Stimulated activated CD8-positive, alpha-beta memory T cell treated with anti-CD3 and anti-CD28 coated beads, Interleukin-12 subunit alpha, Interleukin-12 subunit beta, amount 100 ng/mL, for 4 hours (primary cell): ENCODE results near the gene PGR.
"Not testable (repeated sequence)": the region's sequence is repeated elsewhere in the genome, so short reads cannot be mapped to it uniquely, and the experiment has no call there.

ENCODE experiments used
- DNase-seq: peaks from one replicate; pipeline ENCODE4 v3.0.0-alpha.2; 2020; ENCODE audit warnings: low read depth

The PGR gene

GRCh38 chr11:101063706-101064105 lies 65.9 kb downstream of the PGR start:
- DNase-seq: no peak

GRCh38 chr11:101061606-101062005 lies 68.0 kb downstream of the PGR start:
- DNase-seq: no peak

GRCh38 chr11:101059331-101059730 lies 70.3 kb downstream of the PGR start:
- DNase-seq: no peak

- no peak for DNase-seq
These were observed 76.1 kb downstream of the PGR start for GRCh38 chr11:101053492-101053891.

- no peak for DNase-seq
These were observed 77.9 kb downstream of the PGR start for GRCh38 chr11:101051677-101052076.

GRCh38 chr11:101049813-101050212 lies 79.8 kb downstream of the PGR start:
- DNase-seq: no peak

- no peak for DNase-seq
These were observed 80.5 kb downstream of the PGR start for GRCh38 chr11:101049123-101049522.

- DNase-seq: no peak
These were observed 81.1 kb downstream of the PGR start for GRCh38 chr11:101048479-101048878.

- no peak for DNase-seq
These were observed 82.7 kb downstream of the PGR start for GRCh38 chr11:101046947-101047346.

- DNase-seq: no peak
These were observed 84.2 kb downstream of the PGR start for GRCh38 chr11:101045415-101045814.

- no peak for DNase-seq
These were observed 85.7 kb downstream of the PGR start for GRCh38 chr11:101043940-101044339.

GRCh38 chr11:101035872-101036271 lies 93.7 kb downstream of the PGR start:
- no peak for DNase-seq

GRCh38 chr11:101034076-101034475 lies 95.5 kb downstream of the PGR start:
- no peak for DNase-seq

- DNase-seq: no peak
These were observed 96.6 kb downstream of the PGR start for GRCh38 chr11:101032991-101033390.

- DNase-seq: no peak
These were observed 97.9 kb downstream of the PGR start for GRCh38 chr11:101031713-101032112.

- no peak for DNase-seq
These were observed 98.9 kb downstream of the PGR start for GRCh38 chr11:101030692-101031091.

- DNase-seq: no peak
These were observed 99.6 kb downstream of the PGR start for GRCh38 chr11:101030015-101030414.

GRCh38 chr11:101028644-101029043 lies 101.0 kb downstream of the PGR start:
- no peak for DNase-seq

GRCh38 chr11:101022256-101022655 lies 107.4 kb downstream of the PGR start:
- no peak for DNase-seq

- DNase-seq: no peak
These were observed 109.7 kb downstream of the PGR start for GRCh38 chr11:101019870-101020269.

- no peak for DNase-seq
These were observed 114.9 kb downstream of the PGR start for GRCh38 chr11:101014600-101015285.

- not testable (repeated sequence) for DNase-seq
These were observed 115.9 kb downstream of the PGR start for GRCh38 chr11:101013702-101014101.

GRCh38 chr11:101011881-101012280 lies 117.7 kb downstream of the PGR start:
- no peak for DNase-seq

GRCh38 chr11:101010899-101011298 lies 118.7 kb downstream of the PGR start:
- no peak for DNase-seq

- DNase-seq: no peak
These were observed 119.9 kb downstream of the PGR start for GRCh38 chr11:101009690-101010055.
